Measurements from ENCODE around the gene TNFRSF19. TPM values are rescaled to one million over a fixed set of nuclear protein-coding genes. Genes with fewer than 3 reads are reported as not detected.

TNFRSF19 gene
- total and polyA plus RNA-seq, 10 of the 15 experiments (the other 5 are each of a cell fraction or from before 2014, with no cell fraction given) = 16.4 to 46.2 (median 35.4) TPM

GRCh38 chr13:23709536-23709935 is 139.3 kb downstream of the TNFRSF19 start:
- DNase-seq (ENCODE audit: low read depth, low spot score) (no peak), ATAC-seq (peak; percentile 55), FAIRE-seq (no peak)
- CTCF ChIA-PET = interaction anchor here (0.8 to 3.0 kb wide), 5 partner anchors 163 to 242 kb away, joined by 3 to 12 read pairs (median 4); no protein-coding TSS in a partner anchor
- intact Hi-C loops (cut with micrococcal nuclease; ENCODE audit: unreplicated experiment) = loop anchor here (2.0 kb wide), 1 partner anchor 243 kb away; no protein-coding TSS in a partner anchor
- H3K36me3 ChIP-seq (ENCODE audit: control insufficient read depth in 2 of 2, insufficient read depth in 2 of 2, low read length in 1 of 2) = no peaks in the 10 kb centered on the region
- RAD21 ChIA-PET (ENCODE audit: unreplicated experiment) = no interaction called here
- no peak overlapping the region for H3K4me2 ChIP-seq (ENCODE audit: control insufficient read depth, insufficient read depth)
- no peak overlapping the region for H2AFZ ChIP-seq (ENCODE audit: control insufficient read depth, low read depth, low read length)
- no peaks in the 10 kb centered on the region for H3K79me2 ChIP-seq (ENCODE audit: control insufficient read depth, insufficient read depth, low read length)
- no peak for TF ChIP-seq EZH2 (IDR thresholded peaks at IDR 0.05; ENCODE audit: borderline replicate concordance, control insufficient read depth, low read depth, low read length)
- no peak for TF ChIP-seq IRF5 (IDR thresholded peaks at IDR 0.05; ENCODE audit: borderline replicate concordance)
- TF ChIP-seq RAD21 (IDR thresholded peaks at IDR 0.05; ENCODE audit: insufficient read depth, low read depth, low read length) = peak; percentile 61
- TF ChIP-seq IKZF1 (conservative IDR thresholded peaks at IDR 0.05) = no peak
- no peak for TF ChIP-seq NKRF (conservative IDR thresholded peaks at IDR 0.05)
- TF ChIP-seq SMC3 (IDR thresholded peaks at IDR 0.05; ENCODE audit: borderline replicate concordance, low read length) = peak; percentile 36; the same call in 1 of the 2 replicates
- TF ChIP-seq STAT1 (conservative IDR thresholded peaks at IDR 0.05) = no peak
- TF ChIP-seq CTCF (IDR thresholded peaks at IDR 0.05 in 2 of 3, conservative IDR thresholded peaks at IDR 0.05 in 1 of 3; ENCODE audit: control insufficient read depth in 2 of 3, extremely low read depth in 1 of 3, insufficient read depth in 1 of 3, low read depth in 3 of 3, low read length in 3 of 3) = peak; percentile 21 to 39 (median 24); a peak in 4 of 6 replicates
- no peaks in the 10 kb centered on the region; a peak in 1 of 4 replicates for H3K27me3 ChIP-seq (replicated peaks in 1 of 2; ENCODE audit: control insufficient read depth in 2 of 2, insufficient read depth in 2 of 2, low read length in 1 of 2)
- no peak overlapping the region for H3K4me3 ChIP-seq
- POLR2A ChIA-PET = no interaction called here
- 64% methylated on average over 1 of the region's 1 CpG for WGBS (ENCODE audit: insufficient coverage, insufficient replicate concordance, low lambda C conversion rate, missing lambda C conversion rate)
- in situ Hi-C loops (cut with MboI) = no loop called here
- H3K4me1 ChIP-seq (ENCODE audit: control insufficient read depth, insufficient read depth, low read length) = peaks cover 12% of the 10 kb centered on the region
- no peaks in the 10 kb centered on the region for H4K20me1 ChIP-seq (ENCODE audit: control insufficient read depth, insufficient read depth)
- SMC1A ChIA-PET (ENCODE audit: uncharacterized antibody, unreplicated experiment) = interaction anchor here (1.2 to 2.0 kb wide), 7 partner anchors 17 to 242 kb away, joined by 3 to 5 read pairs (median 4); no protein-coding TSS in a partner anchor
- BruUV-seq (replicated peaks) = no TSS peak
- H3K9ac ChIP-seq (ENCODE audit: control insufficient read depth, insufficient read depth, low read length) = no peak overlapping the region
- no peak overlapping the region for H3K27ac ChIP-seq (ENCODE audit: control insufficient read depth, insufficient read depth)
- peaks cover 2% of the 10 kb centered on the region; the same call in 2 of the 3 replicates for H3K9me3 ChIP-seq (replicated peaks; ENCODE audit: control insufficient read depth, insufficient read depth, low read length)

Data from GM12878 (cell line).